ENCODE results near the gene XAGE2. TPM values are rescaled to one million over a fixed set of nuclear protein-coding genes. Genes with fewer than 3 reads are reported as not detected.

XAGE2 gene
- total RNA-seq, 4 donors from 2014 or later = not detected

DNA sequence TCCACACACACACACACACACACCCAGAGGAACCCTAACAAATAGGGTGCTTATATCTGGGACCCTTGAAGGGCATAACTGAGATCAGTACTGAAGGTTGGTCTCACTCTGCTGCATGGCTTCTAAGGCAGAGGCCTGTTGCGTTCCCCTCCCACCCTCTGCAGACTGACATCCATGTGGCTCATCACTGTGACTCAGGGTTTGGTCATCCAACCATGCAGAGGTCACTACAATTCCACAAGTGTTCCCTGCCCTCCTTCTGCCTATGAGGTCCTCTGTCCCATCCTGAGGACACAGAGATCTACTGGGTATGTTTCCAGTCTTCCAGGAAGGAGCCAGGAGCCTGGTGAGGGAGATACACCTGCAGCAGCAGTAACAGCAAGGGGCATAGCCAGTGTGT is 55.8 kb downstream of the XAGE2 start:
- Histone ChIP-seq H3K27me3 (no peaks in the 10 kb centered on the region), H3K4me3 (no peak overlapping the region), H3K4me1 (no peaks in the 10 kb centered on the region), H3K9me3 (no peaks in the 10 kb centered on the region), H3K36me3 (no peaks in the 10 kb centered on the region), H3K27ac (no peak overlapping the region)
- ATAC-seq = no peak
- 100% methylated on average over 1 of the region's 1 CpG; no CpG with 5 or more reads in 1 of the 2 donors for WGBS, 2 donors (ENCODE audit: low coverage in 1 of 2)
- TF ChIP-seq, protein P1, sequence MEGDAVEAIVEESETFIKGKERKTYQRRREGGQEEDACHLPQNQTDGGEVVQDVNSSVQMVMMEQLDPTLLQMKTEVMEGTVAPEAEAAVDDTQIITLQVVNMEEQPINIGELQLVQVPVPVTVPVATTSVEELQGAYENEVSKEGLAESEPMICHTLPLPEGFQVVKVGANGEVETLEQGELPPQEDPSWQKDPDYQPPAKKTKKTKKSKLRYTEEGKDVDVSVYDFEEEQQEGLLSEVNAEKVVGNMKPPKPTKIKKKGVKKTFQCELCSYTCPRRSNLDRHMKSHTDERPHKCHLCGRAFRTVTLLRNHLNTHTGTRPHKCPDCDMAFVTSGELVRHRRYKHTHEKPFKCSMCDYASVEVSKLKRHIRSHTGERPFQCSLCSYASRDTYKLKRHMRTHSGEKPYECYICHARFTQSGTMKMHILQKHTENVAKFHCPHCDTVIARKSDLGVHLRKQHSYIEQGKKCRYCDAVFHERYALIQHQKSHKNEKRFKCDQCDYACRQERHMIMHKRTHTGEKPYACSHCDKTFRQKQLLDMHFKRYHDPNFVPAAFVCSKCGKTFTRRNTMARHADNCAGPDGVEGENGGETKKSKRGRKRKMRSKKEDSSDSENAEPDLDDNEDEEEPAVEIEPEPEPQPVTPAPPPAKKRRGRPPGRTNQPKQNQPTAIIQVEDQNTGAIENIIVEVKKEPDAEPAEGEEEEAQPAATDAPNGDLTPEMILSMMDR (IDR thresholded peaks at IDR 0.05) = no peak
- TF ChIP-seq EP300 (IDR thresholded peaks at IDR 0.05) (no peak), POLR2AphosphoS5 (IDR thresholded peaks at IDR 0.05) (no peak), POLR2A (IDR thresholded peaks at IDR 0.05) (no peak)

Small RNA genes within 50 kb of the gene (small RNA-seq; reads per million reads assigned to genes)
- 0 reads per million in 4 donors for gene MIR8088

Other genes with a start within 250 kb of the XAGE2 start
- gene MAGED4, start 184.1 kb upstream of the XAGE2 start, total RNA-seq = 1 to 10 TPM in 1 of 4 donors, under 1 TPM in 3; 0.35 to 4.4 (median 0.72) TPM
- not detected for gene XAGE1A, start 126.8 kb downstream of the XAGE2 start, total RNA-seq
- gene XAGE1B, start 148.0 kb downstream of the XAGE2 start, total RNA-seq = not detected

Data from gastroesophageal sphincter (tissue), 4 donors.